ENCODE measurements around the gene SPATA4.
A peak's percentile ranks its signal among the peaks of the same experiment; 100 is the strongest.

Gene SPATA4

GRCh38 chr4:176163041-176163440 lies 32.3 kb downstream of the SPATA4 start:
- 100% methylated on average over 2 of the region's 3 CpGs for WGBS
- H3K23ac ChIP-seq (ENCODE audit: low read length in 2 of 2), result no peak overlapping the region

DNA sequence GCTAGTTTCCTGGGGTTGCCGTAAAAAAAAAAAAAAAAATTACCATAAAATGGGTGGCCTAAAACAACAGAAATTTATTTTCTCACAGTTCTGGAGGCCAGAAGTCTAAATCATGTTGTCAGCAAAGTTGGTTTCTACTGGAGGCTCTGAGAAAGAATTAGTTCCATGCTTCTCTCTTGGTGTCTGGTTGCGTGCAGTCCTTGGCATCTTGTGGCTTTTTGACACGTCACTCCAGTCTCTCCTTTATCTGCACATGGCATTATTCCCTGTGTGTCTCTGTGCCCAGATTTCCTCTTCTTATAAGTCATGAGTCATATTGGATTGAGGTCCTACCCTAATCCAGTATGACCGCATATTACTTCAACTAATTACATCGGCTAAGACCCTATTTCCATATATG lies 38.7 kb downstream of the SPATA4 start:
- Histone ChIP-seq H3K36me3 (ENCODE audit: control insufficient read depth in 1 of 2, insufficient read depth in 2 of 2, low read depth in 1 of 2, low read length in 2 of 2) (no peaks in the 10 kb centered on the region), H3K9me3 (ENCODE audit: control insufficient read depth, low read length) (no peaks in the 10 kb centered on the region), H2BK5ac (ENCODE audit: low read depth, low read length, poor library complexity, severe bottlenecking) (no peak overlapping the region), H3K4ac (ENCODE audit: low read depth in 1 of 2, low read length in 2 of 2) (no peak overlapping the region), H3K18ac (ENCODE audit: low read depth in 1 of 2, low read length in 2 of 2) (no peak overlapping the region), H3K4me2 (ENCODE audit: low read length, poor library complexity, severe bottlenecking) (no peak overlapping the region), H3K9ac (ENCODE audit: low read length) (no peak overlapping the region), H3K14ac (ENCODE audit: low read length in 2 of 2) (no peak overlapping the region), H2BK12ac (ENCODE audit: low read length in 2 of 2) (no peak overlapping the region), H3K4me1 (ENCODE audit: control insufficient read depth, insufficient read depth, low read depth, low read length) (no peaks in the 10 kb centered on the region), H3K23ac (ENCODE audit: low read length in 2 of 2) (no peak overlapping the region), H3K27me3 (ENCODE audit: control insufficient read depth in 1 of 2, insufficient read depth in 1 of 2, low read length in 2 of 2) (no peaks in the 10 kb centered on the region), H2BK120ac (ENCODE audit: low read depth, low read length) (no peak overlapping the region), H2AFZ (ENCODE audit: low read depth, low read length) (no peak overlapping the region), H3K79me1 (replicated peaks; ENCODE audit: low read length, poor library complexity, severe bottlenecking) (no peaks in the 10 kb centered on the region), H2AK5ac (ENCODE audit: low read length, severe bottlenecking) (no peak overlapping the region), H4K8ac (ENCODE audit: low read length) (no peak overlapping the region), H2BK15ac (ENCODE audit: low read depth, poor library complexity, severe bottlenecking) (no peak overlapping the region), H3K4me3 (ENCODE audit: insufficient read depth in 1 of 2, low read depth in 1 of 2, low read length in 2 of 2) (no peak overlapping the region), H3K27ac (ENCODE audit: low read length, poor library complexity, severe bottlenecking) (no peak overlapping the region), H4K91ac (ENCODE audit: low read length) (no peak overlapping the region)
- no peak for DNase-seq
- WGBS, result 100% methylated on average over 4 of the region's 5 CpGs

More at GRCh38 chr4:176163041-176163440, 32.3 kb downstream of the SPATA4 start:
- H3K27ac ChIP-seq (ENCODE audit: low read length, poor library complexity, severe bottlenecking), result no peak overlapping the region
- no peak overlapping the region for H4K8ac ChIP-seq (ENCODE audit: low read length)
- H3K4me1 ChIP-seq (ENCODE audit: control insufficient read depth, insufficient read depth, low read depth, low read length), result no peaks in the 10 kb centered on the region
- no peaks in the 10 kb centered on the region for H3K79me1 ChIP-seq (replicated peaks; ENCODE audit: low read length, poor library complexity, severe bottlenecking)
- H3K36me3 ChIP-seq (ENCODE audit: control insufficient read depth in 1 of 2, insufficient read depth in 2 of 2, low read depth in 1 of 2, low read length in 2 of 2), result no peaks in the 10 kb centered on the region
- H3K9me3 ChIP-seq (ENCODE audit: control insufficient read depth, low read length), result no peaks in the 10 kb centered on the region
- DNase-seq, result no peak
- no peak overlapping the region for H3K4me3 ChIP-seq (ENCODE audit: insufficient read depth in 1 of 2, low read depth in 1 of 2, low read length in 2 of 2)
- H2BK5ac ChIP-seq (ENCODE audit: low read depth, low read length, poor library complexity, severe bottlenecking), result no peak overlapping the region
- no peaks in the 10 kb centered on the region for H3K27me3 ChIP-seq (ENCODE audit: control insufficient read depth in 1 of 2, insufficient read depth in 1 of 2, low read length in 2 of 2)
- no peak overlapping the region for H2BK120ac ChIP-seq (ENCODE audit: low read depth, low read length)
- H3K18ac ChIP-seq (ENCODE audit: low read depth in 1 of 2, low read length in 2 of 2), result no peak overlapping the region
- H3K9ac ChIP-seq (ENCODE audit: low read length), result no peak overlapping the region
- H2AK5ac ChIP-seq (ENCODE audit: low read length, severe bottlenecking), result no peak overlapping the region
- no peak overlapping the region for H3K4me2 ChIP-seq (ENCODE audit: low read length, poor library complexity, severe bottlenecking)
- no peak overlapping the region for H4K91ac ChIP-seq (ENCODE audit: low read length)
- no peak overlapping the region for H3K14ac ChIP-seq (ENCODE audit: low read length in 2 of 2)
- H2BK15ac ChIP-seq (ENCODE audit: low read depth, poor library complexity, severe bottlenecking), result no peak overlapping the region
- H3K4ac ChIP-seq (ENCODE audit: low read depth in 1 of 2, low read length in 2 of 2), result no peak overlapping the region
- no peak overlapping the region for H2BK12ac ChIP-seq (ENCODE audit: low read length in 2 of 2)
- no peak overlapping the region for H2AFZ ChIP-seq (ENCODE audit: low read depth, low read length)

GRCh38 chr4:176153124-176153523 lies 42.3 kb downstream of the SPATA4 start:
- Histone ChIP-seq H2BK15ac (ENCODE audit: low read depth, poor library complexity, severe bottlenecking) (no peak overlapping the region), H2BK120ac (ENCODE audit: low read depth, low read length) (no peak overlapping the region), H3K23ac (ENCODE audit: low read length in 2 of 2) (no peak overlapping the region), H3K4me1 (ENCODE audit: control insufficient read depth, insufficient read depth, low read depth, low read length) (no peaks in the 10 kb centered on the region), H2BK12ac (ENCODE audit: low read length in 2 of 2) (no peak overlapping the region), H3K27ac (ENCODE audit: low read length, poor library complexity, severe bottlenecking) (no peak overlapping the region), H3K36me3 (ENCODE audit: control insufficient read depth in 1 of 2, insufficient read depth in 2 of 2, low read depth in 1 of 2, low read length in 2 of 2) (no peaks in the 10 kb centered on the region), H3K27me3 (ENCODE audit: control insufficient read depth in 1 of 2, insufficient read depth in 1 of 2, low read length in 2 of 2) (no peaks in the 10 kb centered on the region), H3K18ac (ENCODE audit: low read depth in 1 of 2, low read length in 2 of 2) (no peak overlapping the region), H2AFZ (ENCODE audit: low read depth, low read length) (no peak overlapping the region), H2BK5ac (ENCODE audit: low read depth, low read length, poor library complexity, severe bottlenecking) (no peak overlapping the region), H3K9me3 (ENCODE audit: control insufficient read depth, low read length) (no peaks in the 10 kb centered on the region), H3K4ac (ENCODE audit: low read depth in 1 of 2, low read length in 2 of 2) (no peak overlapping the region), H2AK5ac (ENCODE audit: low read length, severe bottlenecking) (peak overlapping the region; percentile 82), H4K8ac (ENCODE audit: low read length) (no peak overlapping the region), H4K91ac (ENCODE audit: low read length) (no peak overlapping the region), H3K4me3 (ENCODE audit: insufficient read depth in 1 of 2, low read depth in 1 of 2, low read length in 2 of 2) (no peak overlapping the region), H3K14ac (ENCODE audit: low read length in 2 of 2) (no peak overlapping the region), H3K79me1 (replicated peaks; ENCODE audit: low read length, poor library complexity, severe bottlenecking) (no peaks in the 10 kb centered on the region), H3K9ac (ENCODE audit: low read length) (no peak overlapping the region), H3K4me2 (ENCODE audit: low read length, poor library complexity, severe bottlenecking) (no peak overlapping the region)
- peak; percentile 3 for DNase-seq
- 92% methylated on average over 3 of the region's 4 CpGs for WGBS

DNA sequence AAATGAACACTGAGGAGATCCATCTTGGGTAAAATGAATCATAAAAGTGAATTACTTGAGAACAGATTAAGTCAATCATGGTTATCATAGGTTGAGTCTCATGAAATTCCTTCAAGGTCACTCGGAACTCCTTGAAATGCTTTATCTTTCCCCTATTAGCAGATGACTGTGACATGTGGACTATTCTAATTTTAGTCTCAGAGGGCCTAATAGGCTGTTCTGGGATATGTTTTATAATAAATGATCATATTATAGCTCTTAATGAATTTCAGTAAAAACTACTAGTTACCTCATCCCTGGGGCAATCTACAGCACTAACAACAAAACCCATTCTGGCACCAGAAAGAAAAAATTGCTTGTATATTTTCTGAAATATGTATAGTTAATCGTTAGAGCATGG lies 44.7 kb downstream of the SPATA4 start:
- Histone ChIP-seq H3K9me3 (ENCODE audit: control insufficient read depth, low read length) (no peaks in the 10 kb centered on the region), H3K18ac (ENCODE audit: low read depth in 1 of 2, low read length in 2 of 2) (no peak overlapping the region), H2BK15ac (ENCODE audit: low read depth, poor library complexity, severe bottlenecking) (no peak overlapping the region), H3K4me3 (ENCODE audit: insufficient read depth in 1 of 2, low read depth in 1 of 2, low read length in 2 of 2) (no peak overlapping the region), H3K27me3 (ENCODE audit: control insufficient read depth in 1 of 2, insufficient read depth in 1 of 2, low read length in 2 of 2) (no peaks in the 10 kb centered on the region), H3K23ac (ENCODE audit: low read length in 2 of 2) (no peak overlapping the region), H2BK12ac (ENCODE audit: low read length in 2 of 2) (no peak overlapping the region), H3K4me2 (ENCODE audit: low read length, poor library complexity, severe bottlenecking) (no peak overlapping the region), H3K14ac (ENCODE audit: low read length in 2 of 2) (no peak overlapping the region), H3K36me3 (ENCODE audit: control insufficient read depth in 1 of 2, insufficient read depth in 2 of 2, low read depth in 1 of 2, low read length in 2 of 2) (no peaks in the 10 kb centered on the region), H4K8ac (ENCODE audit: low read length) (no peak overlapping the region), H4K91ac (ENCODE audit: low read length) (no peak overlapping the region), H3K4me1 (ENCODE audit: control insufficient read depth, insufficient read depth, low read depth, low read length) (no peaks in the 10 kb centered on the region), H3K4ac (ENCODE audit: low read depth in 1 of 2, low read length in 2 of 2) (no peak overlapping the region), H3K9ac (ENCODE audit: low read length) (no peak overlapping the region), H3K27ac (ENCODE audit: low read length, poor library complexity, severe bottlenecking) (no peak overlapping the region), H2AK5ac (ENCODE audit: low read length, severe bottlenecking) (no peak overlapping the region), H2BK5ac (ENCODE audit: low read depth, low read length, poor library complexity, severe bottlenecking) (no peak overlapping the region), H2AFZ (ENCODE audit: low read depth, low read length) (no peak overlapping the region), H2BK120ac (ENCODE audit: low read depth, low read length) (no peak overlapping the region), H3K79me1 (replicated peaks; ENCODE audit: low read length, poor library complexity, severe bottlenecking) (no peaks in the 10 kb centered on the region)
- WGBS, result no CpG with 5 or more reads among the region's 2 CpGs
- DNase-seq, result no peak
